Neural cell (in vitro differentiated cells): ENCODE data around the gene PERM1. TPM values are rescaled to one million over a fixed set of nuclear protein-coding genes. Genes with fewer than 3 reads are reported as not detected.

Experiments
- H2AFZ ChIP-seq: fragments of 200-600, 300-800 bp; sonication (generic), shearing (Covaris generic); 2 replicates; pipeline ENCODE4 v1.6.0; 2014; ENCODE audit warnings: low read depth, mild to moderate bottlenecking, antibody characterized with exemption, low read length, moderate library complexity
- H3F3A ChIP-seq: fragments of 200-600 bp; shearing (Covaris generic); 2 replicates; pipeline ENCODE4 v1.6.1; 2016; ENCODE audit warnings: mild to moderate bottlenecking, moderate library complexity, mixed read lengths, antibody characterized with exemption, low read length; ENCODE audit not compliant: insufficient read depth, poor library complexity, severe bottlenecking
- H3K27ac ChIP-seq: fragments of 200-600, 300-800 bp; sonication (generic), shearing (Covaris generic); 2 replicates; pipeline ENCODE4 v1.5.1; 2014; ENCODE audit warnings: mild to moderate bottlenecking, low read length, moderate library complexity
- H3K27me3 ChIP-seq: fragments of 300-800, 200-600 bp; sonication (generic), shearing (Covaris generic); 2 replicates; pipeline ENCODE4 v1.6.0; 2014; ENCODE audit warnings: mild to moderate bottlenecking, low read depth, low read length, moderate library complexity; ENCODE audit not compliant: insufficient read depth
- H3K36me3 ChIP-seq: fragments of 300-800, 200-600 bp; sonication (generic), shearing (Covaris generic); 2 replicates; pipeline ENCODE4 v1.5.1; 2014; ENCODE audit warnings: mild to moderate bottlenecking, antibody characterized with exemption, low read length, moderate library complexity; ENCODE audit not compliant: insufficient read depth
- H3K4me2 ChIP-seq: fragments of 300-800, 200-600 bp; sonication (generic), shearing (Covaris generic); 2 replicates; pipeline ENCODE4 v1.6.0; 2014; ENCODE audit warnings: mild to moderate bottlenecking, low read length
- H3K4me3 ChIP-seq: fragments of 300-800, 200-600 bp; sonication (generic), shearing (Covaris generic); 2 replicates; pipeline ENCODE4 v1.5.1; 2014; ENCODE audit warnings: mild to moderate bottlenecking, low read length, moderate library complexity
- H3K79me2 ChIP-seq: fragments of 200-600 bp; shearing (Covaris generic); replicated peaks from 2 replicates; pipeline ENCODE4 v1.6.0; 2014; ENCODE audit warnings: mild to moderate bottlenecking, low read length, moderate library complexity; ENCODE audit not compliant: insufficient read depth
- H3K9ac ChIP-seq: fragments of 300-800, 200-600 bp; sonication (generic), shearing (Covaris generic); 2 replicates; pipeline ENCODE4 v1.6.1; 2016; ENCODE audit warnings: mild to moderate bottlenecking, low read length, mixed read lengths
- H3K9me2 ChIP-seq: fragments of 200-600 bp; shearing (Covaris generic); 2 replicates; pipeline ENCODE4 v1.6.1; 2016; ENCODE audit warnings: mild to moderate bottlenecking, low read length, mixed read lengths; ENCODE audit not compliant: insufficient read depth
- H3K9me3 ChIP-seq: fragments of 200-600, 300-800 bp; sonication (generic), shearing (Covaris generic); 2 replicates; pipeline ENCODE4 v1.6.1; 2016; ENCODE audit warnings: mild to moderate bottlenecking, mixed run types, low read length, moderate library complexity, mixed read lengths
- H4K20me1 ChIP-seq: fragments of 200-600 bp; shearing (Covaris generic); 2 replicates; pipeline ENCODE4 v1.6.1; 2016; ENCODE audit warnings: mild to moderate bottlenecking, mixed run types; ENCODE audit not compliant: insufficient read depth
- CTCF ChIP-seq: fragments of 450-650 bp; IDR thresholded peaks from 2 replicates; pipeline ENCODE4 v1.5.1; 2014; ENCODE audit warnings: antibody characterized with exemption, mild to moderate bottlenecking, moderate library complexity; ENCODE audit not compliant: poor library complexity, severe bottlenecking
- EP300 ChIP-seq: fragments of 450-650 bp; conservative IDR thresholded peaks from 2 replicates; pipeline ENCODE4 v1.6.1; 2014; ENCODE audit warnings: antibody characterized with exemption, mild to moderate bottlenecking, moderate library complexity; ENCODE audit not compliant: poor library complexity, severe bottlenecking
- EZH2 ChIP-seq: fragments of 200-600, 300-800 bp; shearing (Covaris generic), sonication (generic); IDR thresholded peaks from 2 replicates; pipeline ENCODE4 v1.6.1; 2014; ENCODE audit warnings: antibody characterized with exemption, low read length, borderline replicate concordance, mild to moderate bottlenecking; ENCODE audit not compliant: insufficient read depth, poor library complexity, severe bottlenecking
- MXI1 ChIP-seq: fragments of 450-650 bp; conservative IDR thresholded peaks from 2 replicates; pipeline ENCODE4 v1.6.1; 2014; ENCODE audit warnings: antibody characterized with exemption, mild to moderate bottlenecking; ENCODE audit not compliant: poor library complexity, severe bottlenecking
- POLR2AphosphoS5 ChIP-seq: IDR thresholded peaks from 2 replicates; pipeline ENCODE4 v1.6.1; 2012
- RAD21 ChIP-seq: fragments of 450-650 bp; conservative IDR thresholded peaks from 2 replicates; pipeline ENCODE4 v1.6.1; 2014; ENCODE audit warnings: antibody characterized with exemption, mild to moderate bottlenecking, moderate library complexity
- REST ChIP-seq: IDR thresholded peaks from 2 replicates; pipeline ENCODE4 v1.6.1; 2012; ENCODE audit warnings: borderline replicate concordance
- SMC3 ChIP-seq: fragments of 450-650 bp; conservative IDR thresholded peaks from 2 replicates; pipeline ENCODE4 v1.6.1; 2014; ENCODE audit warnings: antibody characterized with exemption, mild to moderate bottlenecking, moderate library complexity; ENCODE audit not compliant: poor library complexity
- TAF1 ChIP-seq: IDR thresholded peaks from 2 replicates; pipeline ENCODE4 v1.6.1; 2012; ENCODE audit warnings: low read depth
- polyA plus RNA-seq: library from polyadenylated mRNA; depleted of rRNA; stranded (reverse); fragments of >200 nt; gene quantifications from 2 replicates; pipeline ENCODE4 v1.2.3, GENCODE V29; 2014

Gene PERM1
- polyA plus RNA-seq, 1 donor from 2014 or later, result not detected

- H2AFZ ChIP-seq, result no peak overlapping the region
- H3K4me2 ChIP-seq, result no peak overlapping the region
- no peak overlapping the region for H3K27ac ChIP-seq
- no peaks in the 10 kb centered on the region for H3K9me3 ChIP-seq
- TF ChIP-seq MXI1 (no peak), POLR2AphosphoS5 (no peak), EZH2 (no peak), EP300 (no peak), SMC3 (no peak), REST (no peak), CTCF (no peak), TAF1 (no peak), RAD21 (no peak)
- H3F3A ChIP-seq, result no peaks in the 10 kb centered on the region
- H3K27me3 ChIP-seq, result no peaks in the 10 kb centered on the region
- no peak overlapping the region for H3K9ac ChIP-seq
- H4K20me1 ChIP-seq, result no peaks in the 10 kb centered on the region
- peaks cover 4% of the 10 kb centered on the region for H3K36me3 ChIP-seq
- no peaks in the 10 kb centered on the region for H3K9me2 ChIP-seq
- H3K4me3 ChIP-seq, result no peak overlapping the region
- no peaks in the 10 kb centered on the region for H3K79me2 ChIP-seq
Measured at GRCh38 chr1:952201-952600, 29.7 kb downstream of the PERM1 start.

- no peak overlapping the region for H2AFZ ChIP-seq
- H3K27me3 ChIP-seq, result no peaks in the 10 kb centered on the region
- no peaks in the 10 kb centered on the region for H3F3A ChIP-seq
- no peaks in the 10 kb centered on the region for H4K20me1 ChIP-seq
- H3K27ac ChIP-seq, result no peak overlapping the region
- H3K9me3 ChIP-seq, result no peaks in the 10 kb centered on the region
- peaks cover 4% of the 10 kb centered on the region for H3K36me3 ChIP-seq
- no peak overlapping the region for H3K4me2 ChIP-seq
- TF ChIP-seq EP300, result no peak
- peak; percentile 40 for TF ChIP-seq CTCF
- no peak for TF ChIP-seq POLR2AphosphoS5
- TF ChIP-seq REST, result no peak
- TF ChIP-seq TAF1, result no peak
- TF ChIP-seq SMC3, result peak; percentile 42
- no peak for TF ChIP-seq MXI1
- no peak for TF ChIP-seq EZH2
- TF ChIP-seq RAD21, result peak; percentile 25
- H3K9me2 ChIP-seq, result no peaks in the 10 kb centered on the region
- H3K79me2 ChIP-seq, result no peaks in the 10 kb centered on the region
- H3K9ac ChIP-seq, result no peak overlapping the region
- H3K4me3 ChIP-seq, result no peak overlapping the region
Measured at GRCh38 chr1:951364-951763, 30.5 kb downstream of the PERM1 start.
